NCI-H1930 (cell line): ENCODE results near the gene ATAD3B.
"Not testable (repeated sequence)": the region's sequence is repeated elsewhere in the genome, so short reads cannot be mapped to it uniquely, and the experiment has no call there.

Experiments used
- DNase-seq, 2 experiments: peaks; one replicate each; lab custom pipeline; 2025; lab: John Stamatoyannopoulos, UW

Gene ATAD3B

DNA sequence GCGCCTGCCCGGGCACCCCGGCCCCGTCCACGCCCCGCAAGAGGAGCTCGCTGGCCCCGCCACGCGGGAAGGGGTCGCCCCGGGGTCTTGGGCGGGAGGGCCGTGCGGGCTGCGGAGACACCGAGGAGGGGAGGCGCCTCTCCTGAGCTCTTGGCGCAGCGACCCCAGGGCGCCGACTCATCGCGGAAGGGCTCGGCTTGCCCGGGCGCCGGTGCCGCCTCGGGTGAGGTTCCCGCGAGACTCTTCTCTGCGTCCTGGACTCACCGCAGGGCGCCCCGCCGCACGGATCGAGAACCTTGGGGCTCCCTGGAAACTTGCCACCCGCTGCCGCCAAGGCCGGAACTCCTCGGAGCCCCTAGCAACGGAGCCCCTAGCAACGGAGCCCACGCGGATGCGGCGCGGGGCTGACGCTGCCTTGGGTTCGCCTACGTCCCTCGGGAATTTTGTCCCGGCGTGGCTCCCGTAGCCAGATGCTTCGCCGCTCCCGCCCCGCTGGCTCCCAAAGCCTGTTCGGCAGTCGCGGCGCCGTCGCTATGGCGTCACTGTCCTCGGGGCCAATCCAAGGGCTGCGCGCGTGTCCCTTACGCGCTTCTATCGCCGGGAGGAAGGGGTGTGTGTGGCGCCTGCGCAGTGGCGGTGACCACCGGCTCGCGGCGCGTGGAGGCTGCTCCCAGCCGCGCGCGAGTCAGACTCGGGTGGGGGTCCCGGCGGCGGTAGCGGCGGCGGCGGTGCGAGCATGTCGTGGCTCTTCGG, 40.1 kb downstream of the ATAD3B start, which contains the start of gene ATAD3A:
Gene ATAD3A (plus strand): TSS at position 630 of the 753 bp plus-strand sequence. CDS start 107 bp downstream, at position 737.
- peak; percentile 96 to 98 for DNase-seq

GRCh38 chr1:1512425-1512824, 40.9 kb downstream of the ATAD3B start:
- not testable (repeated sequence) for DNase-seq

DNA sequence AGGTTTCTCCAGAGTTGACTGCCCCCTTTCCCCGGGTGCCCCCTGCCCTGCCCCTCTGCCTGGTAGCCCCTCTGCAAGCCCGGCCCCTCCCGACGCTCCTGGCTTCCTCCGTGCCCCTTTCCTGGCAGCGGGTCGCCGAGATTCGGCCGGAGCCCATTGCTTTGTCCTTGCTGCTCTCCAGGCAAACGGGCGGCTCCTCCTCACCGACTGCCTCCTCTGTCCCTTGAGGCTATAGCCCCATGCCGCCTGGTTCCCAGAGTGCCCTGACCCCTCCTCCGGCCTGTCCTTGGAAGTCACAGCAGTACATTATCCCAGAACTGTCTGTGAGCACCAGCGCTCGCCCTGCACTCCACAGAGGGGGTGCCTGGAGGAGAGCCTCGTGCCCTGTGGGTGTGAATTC, 42.1 kb downstream of the ATAD3B start:
- DNase-seq: not testable (repeated sequence)

- DNase-seq: not testable (repeated sequence)
These were observed 42.8 kb downstream of the ATAD3B start for GRCh38 chr1:1514376-1514775.

DNA sequence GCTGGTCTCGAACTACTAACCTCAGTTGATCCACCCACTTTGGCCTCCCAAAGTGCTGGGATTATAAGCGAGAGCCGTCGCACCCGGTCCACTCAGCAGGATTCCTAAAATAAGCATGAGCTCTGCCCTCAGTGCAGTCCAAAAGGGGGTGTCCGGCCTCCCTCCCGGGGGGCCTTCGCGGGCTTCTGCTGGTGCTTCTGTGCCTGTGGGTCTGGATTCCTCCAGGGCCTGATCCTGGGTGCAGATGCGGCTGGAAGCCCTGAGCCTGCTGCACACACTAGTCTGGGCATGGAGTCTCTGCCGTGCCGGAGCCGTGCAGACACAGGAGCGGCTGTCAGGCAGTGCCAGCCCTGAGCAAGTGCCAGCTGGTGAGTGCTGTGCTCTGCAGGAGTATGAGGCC, 45.4 kb downstream of the ATAD3B start:
- not testable (repeated sequence) for DNase-seq

DNA sequence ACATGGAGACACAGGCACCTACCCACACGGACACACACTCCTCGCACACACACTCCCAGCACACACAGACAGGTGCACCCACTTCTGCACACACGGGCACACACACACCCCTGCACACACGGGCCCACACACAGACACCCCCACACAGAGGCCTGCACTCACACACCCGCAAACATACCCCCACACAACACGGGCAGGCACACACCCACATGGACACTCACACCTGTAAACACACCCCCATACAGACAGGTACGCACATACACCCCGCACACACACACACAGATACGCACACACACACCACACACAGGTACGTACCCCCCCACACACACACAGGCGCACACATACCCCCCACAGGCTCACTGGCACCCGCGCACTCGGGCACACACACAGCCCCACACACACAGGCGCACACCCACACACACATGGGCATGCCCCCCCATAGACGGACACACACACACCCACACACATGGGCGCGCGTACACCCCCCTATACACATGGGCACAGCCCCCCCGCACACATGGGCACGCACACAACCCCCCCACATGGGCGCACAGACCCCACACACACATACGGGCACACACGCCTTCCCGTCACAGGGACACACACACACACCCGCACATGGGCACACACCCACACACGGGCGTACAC, 46.5 kb downstream of the ATAD3B start:
- DNase-seq: no peak

GRCh38 chr1:1518621-1519007, 47.0 kb downstream of the ATAD3B start:
- DNase-seq: not testable (repeated sequence)

GRCh38 chr1:1519805-1520505, 48.4 kb downstream of the ATAD3B start:
- not testable (repeated sequence) for DNase-seq

GRCh38 chr1:1521331-1521730, 49.8 kb downstream of the ATAD3B start:
- no peak for DNase-seq

DNA sequence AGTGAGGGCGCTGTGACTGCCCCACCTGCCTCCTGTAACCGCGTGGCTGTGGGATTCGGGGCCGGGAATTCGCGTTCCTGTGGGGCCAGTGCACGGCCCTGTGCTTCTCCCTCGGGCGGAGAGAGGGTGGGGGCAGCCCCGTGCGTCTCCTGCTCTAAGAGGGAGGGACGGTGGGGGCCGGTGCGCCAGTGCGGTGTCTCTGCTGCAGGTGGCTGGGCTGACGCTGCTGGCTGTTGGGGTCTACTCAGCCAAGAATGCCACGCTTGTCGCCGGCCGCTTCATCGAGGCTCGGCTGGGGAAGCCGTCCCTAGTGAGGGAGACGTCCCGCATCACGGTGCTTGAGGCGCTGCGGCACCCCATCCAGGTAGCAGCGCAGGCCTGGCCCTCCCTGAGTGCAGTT, 51.0 kb downstream of the ATAD3B start:
- DNase-seq: not testable (repeated sequence)

GRCh38 chr1:1523226-1523625, 51.7 kb downstream of the ATAD3B start:
- not testable (repeated sequence) for DNase-seq

DNA sequence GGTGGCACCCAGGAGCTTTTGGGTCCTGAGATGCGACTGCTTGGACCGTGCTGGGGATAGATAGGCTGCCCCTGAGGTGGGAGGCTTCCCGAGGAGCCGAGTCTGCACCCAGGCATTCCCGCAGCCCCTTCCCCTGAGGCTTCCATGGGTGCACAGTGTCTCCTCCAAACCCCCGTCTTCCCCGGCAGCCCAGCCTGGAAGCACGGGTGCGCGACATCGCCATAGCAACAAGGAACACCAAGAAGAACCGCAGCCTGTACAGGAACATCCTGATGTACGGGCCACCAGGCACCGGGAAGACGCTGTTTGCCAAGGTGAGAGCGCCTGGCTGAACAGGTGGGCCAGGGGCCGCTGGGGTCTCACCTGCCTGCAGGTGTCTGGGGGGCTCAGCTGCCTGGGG, 52.1 kb downstream of the ATAD3B start:
- DNase-seq: not testable (repeated sequence)

DNA sequence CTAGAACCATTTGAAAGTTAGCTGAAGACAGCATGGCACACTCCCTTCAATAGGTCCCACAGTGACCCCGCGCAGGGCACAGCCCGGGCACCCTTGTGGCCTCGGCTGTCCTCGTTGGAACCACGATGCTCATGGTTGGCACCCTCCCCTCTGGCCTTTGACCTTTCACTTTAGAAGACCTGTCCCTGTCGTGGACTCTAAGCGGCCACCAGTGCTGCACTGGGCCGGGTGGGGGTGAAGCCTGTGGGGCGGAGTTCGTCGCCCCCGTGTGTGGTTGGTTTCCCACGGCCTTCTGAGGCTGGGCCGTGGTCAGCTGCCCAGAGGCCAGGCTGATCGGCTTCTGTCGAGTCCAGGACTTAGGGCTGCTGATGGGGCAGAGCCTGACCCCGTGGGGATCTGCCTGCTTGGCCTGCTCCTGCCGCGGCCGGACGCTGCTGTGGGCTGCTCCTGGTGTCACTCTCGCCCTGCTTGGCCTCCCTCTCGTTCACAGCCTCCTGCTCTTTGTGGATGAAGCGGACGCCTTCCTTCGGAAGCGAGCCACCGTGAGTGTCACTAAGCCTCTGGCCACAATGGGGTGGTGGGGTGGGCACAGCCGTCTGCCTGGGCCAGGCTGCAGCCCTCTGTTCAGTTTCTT, 53.3 kb downstream of the ATAD3B start:
- not testable (repeated sequence) for DNase-seq

GRCh38 chr1:1526476-1526875, 54.9 kb downstream of the ATAD3B start:
- DNase-seq: not testable (repeated sequence)

DNA sequence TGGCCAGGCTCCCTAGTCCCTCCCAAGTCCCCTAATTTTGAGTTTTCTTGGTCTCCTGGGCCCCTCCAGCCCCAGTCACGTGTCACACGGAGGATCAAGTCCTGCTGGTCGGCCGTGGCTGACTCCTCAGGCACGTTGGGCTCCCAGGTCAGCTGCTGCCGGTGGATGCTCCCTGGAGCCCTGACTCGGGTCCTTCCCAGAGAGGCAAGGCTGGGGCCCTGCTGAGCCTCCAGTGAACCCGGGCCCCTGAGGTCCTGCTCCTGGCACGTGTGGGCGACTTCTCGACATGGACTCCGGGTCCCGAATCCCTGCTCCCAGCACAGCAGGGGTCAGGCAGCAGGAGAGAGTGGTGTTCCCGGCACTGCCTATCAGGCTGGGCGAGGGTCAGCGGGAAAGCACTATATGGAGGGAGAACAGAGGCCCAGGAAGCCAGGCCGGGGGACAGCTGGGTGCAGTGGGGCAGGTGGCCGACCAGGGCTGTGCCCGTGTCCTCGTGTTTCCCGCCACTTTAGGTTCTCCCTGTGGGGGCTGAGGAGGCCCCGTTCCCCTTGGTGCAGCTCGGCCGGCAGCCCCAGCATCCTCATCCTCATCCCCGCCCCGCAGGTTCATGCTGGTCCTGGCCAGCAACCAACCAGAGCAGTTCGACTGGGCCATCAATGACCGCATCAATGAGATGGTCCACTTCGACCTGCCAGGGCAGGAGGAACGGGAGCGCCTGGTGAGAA, 55.7 kb downstream of the ATAD3B start:
- no peak for DNase-seq

GRCh38 chr1:1528301-1529267, 57.0 kb downstream of the ATAD3B start:
- no peak for DNase-seq

GRCh38 chr1:1529321-1529720, 57.8 kb downstream of the ATAD3B start:
- DNase-seq: no peak

GRCh38 chr1:1529936-1530335, 58.4 kb downstream of the ATAD3B start:
- DNase-seq: no peak

DNA sequence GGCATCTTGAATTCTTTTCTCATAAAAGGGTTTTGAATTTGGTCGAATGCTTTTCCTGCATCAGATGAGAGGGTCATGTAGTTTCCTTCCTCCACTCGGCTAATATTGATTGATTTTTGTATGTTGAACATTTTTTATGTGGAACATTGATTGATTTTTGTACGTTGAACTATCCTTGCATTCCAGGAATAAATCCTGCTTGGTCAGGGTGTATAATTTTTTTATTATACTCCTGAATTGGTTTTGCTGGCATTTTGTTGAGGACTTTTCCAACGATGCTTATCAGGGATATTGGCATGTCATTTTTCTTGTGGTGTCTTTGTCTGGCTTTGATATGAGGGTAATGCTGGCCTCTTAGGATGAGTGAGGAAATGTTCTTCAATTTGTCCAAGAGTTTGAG, 60.4 kb downstream of the ATAD3B start:
- no peak for DNase-seq

DNA sequence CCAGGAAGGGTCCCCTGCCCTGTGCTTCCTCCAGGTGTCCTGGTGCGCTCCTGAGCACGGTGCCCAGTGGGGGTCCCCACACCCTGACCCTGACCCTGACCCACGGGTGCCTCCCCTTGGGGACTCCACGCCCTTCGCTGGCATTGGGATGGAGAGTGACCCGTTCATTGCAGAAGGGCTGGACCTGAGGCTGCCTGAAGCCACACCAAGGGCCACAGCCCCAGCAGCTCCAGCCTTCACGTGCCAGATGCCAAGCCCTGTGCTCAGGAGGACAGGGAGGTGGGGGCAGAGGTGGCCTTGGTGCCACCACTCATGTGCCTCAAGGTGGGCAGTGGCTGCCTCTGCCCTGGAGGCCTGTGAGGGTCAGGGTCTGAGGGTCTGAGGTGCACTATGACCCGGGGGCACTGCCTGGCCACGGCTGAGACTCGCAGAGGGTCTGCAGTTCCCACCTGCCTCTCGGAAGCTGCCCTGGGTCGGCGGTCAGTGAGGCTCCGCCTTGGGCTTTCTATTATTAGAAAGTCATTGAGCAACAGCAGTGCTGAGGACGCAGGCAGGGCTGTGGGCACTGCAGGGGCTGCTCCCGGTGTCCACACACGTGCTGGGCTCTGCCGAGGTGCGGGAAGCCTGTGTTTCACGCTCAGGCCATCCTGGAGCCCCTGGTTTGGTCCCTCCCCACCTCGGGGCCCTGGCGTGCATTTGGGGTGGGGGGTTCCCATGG, 61.8 kb downstream of the ATAD3B start:
- not testable (repeated sequence) for DNase-seq
